ENCODE results near the gene JAK3.

- TF ChIP-seq ZFP3 (CRISPR knock-in tag; IDR thresholded peaks at IDR 0.05) (no peak), ZNF8 (CRISPR knock-in tag; IDR thresholded peaks at IDR 0.05) (no peak), CSRNP3 (CRISPR knock-in tag; IDR thresholded peaks at IDR 0.05) (no peak), GLIS3 (CRISPR knock-in tag; IDR thresholded peaks at IDR 0.05) (no peak), ZFP30 (CRISPR knock-in tag; IDR thresholded peaks at IDR 0.05) (no peak)
Observed at GRCh38 chr19:17824339-17824738, 23.4 kb downstream of the JAK3 start.

Measured in SK-N-SH treated with all-trans-retinoic acid at 6 μM for 48 hours (cell line).